ENCODE measurements around the gene LACTB. TPM values are rescaled to one million over a fixed set of nuclear protein-coding genes. Genes with fewer than 3 reads are reported as not detected.

LACTB gene
- total RNA-seq, 1 donor from 2014 or later, result 4.6 TPM

DNA sequence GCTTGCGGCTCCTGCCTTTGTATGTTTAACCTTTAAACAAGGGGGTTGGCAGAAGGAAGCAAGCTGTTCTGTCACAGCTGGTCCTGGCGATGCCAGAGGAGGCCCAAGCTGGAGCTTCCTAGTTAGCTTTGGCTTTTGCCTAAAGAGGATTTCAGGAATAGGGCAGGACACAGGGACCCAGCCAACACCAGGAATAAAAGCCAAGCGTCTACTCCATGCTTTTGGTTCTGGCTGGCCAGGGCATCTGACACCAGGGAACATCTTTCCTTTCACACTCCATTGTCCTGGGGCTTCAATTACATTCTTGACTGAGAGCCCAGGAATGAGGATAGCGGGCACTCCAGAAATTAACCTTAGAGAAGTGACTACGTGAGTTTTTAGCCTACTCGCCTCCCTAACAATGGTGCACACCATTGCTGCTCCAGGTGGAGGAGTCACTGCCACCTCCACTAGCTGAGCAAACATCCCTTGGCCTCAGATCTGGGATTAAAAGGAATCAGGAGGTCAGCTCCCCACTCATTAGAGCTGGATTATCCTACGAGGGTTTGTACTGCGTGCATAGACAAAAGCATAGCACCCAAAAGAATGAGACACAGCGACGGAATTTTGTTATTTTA, 40.9 kb upstream of the LACTB start:
- no peak for DNase-seq (ENCODE audit: low spot score in 2 of 2)
- H3K27me3 ChIP-seq, result no peaks in the 10 kb centered on the region
- H3K36me3 ChIP-seq, result no peaks in the 10 kb centered on the region
- intact Hi-C loops (cut with DNase I), result no loop called here
- H3K27ac ChIP-seq, result no peak overlapping the region
- TF ChIP-seq CTCF (IDR thresholded peaks at IDR 0.05), result no peak
- H3K4me3 ChIP-seq, result no peak overlapping the region
- peaks cover 0 to 3% of the 10 kb centered on the region in 2 donors for H3K4me1 ChIP-seq
- H3K9me3 ChIP-seq, result no peaks in the 10 kb centered on the region

GRCh38 chr15:63082366-63082765, 39.3 kb upstream of the LACTB start:
- Histone ChIP-seq H3K4me3 (no peak overlapping the region), H3K4me1 (no peaks in the 10 kb centered on the region), H3K27ac (no peak overlapping the region), H3K9me3 (no peaks in the 10 kb centered on the region), H3K36me3 (no peaks in the 10 kb centered on the region), H3K27me3 (no peaks in the 10 kb centered on the region)
- TF ChIP-seq CTCF (IDR thresholded peaks at IDR 0.05), result no peak
- no peak for DNase-seq (ENCODE audit: low spot score in 2 of 2)
- intact Hi-C loops (cut with DNase I), result no loop called here

GRCh38 chr15:63083044-63083443, 38.6 kb upstream of the LACTB start:
- no peaks in the 10 kb centered on the region for H3K9me3 ChIP-seq
- no peak overlapping the region for H3K27ac ChIP-seq
- intact Hi-C loops (cut with DNase I), result no loop called here
- H3K27me3 ChIP-seq, result no peaks in the 10 kb centered on the region
- H3K4me1 ChIP-seq, result no peaks in the 10 kb centered on the region
- no peak for DNase-seq (ENCODE audit: low spot score in 2 of 2)
- no peak for TF ChIP-seq CTCF (IDR thresholded peaks at IDR 0.05)
- H3K4me3 ChIP-seq, result no peak overlapping the region
- H3K36me3 ChIP-seq, result no peaks in the 10 kb centered on the region

DNA sequence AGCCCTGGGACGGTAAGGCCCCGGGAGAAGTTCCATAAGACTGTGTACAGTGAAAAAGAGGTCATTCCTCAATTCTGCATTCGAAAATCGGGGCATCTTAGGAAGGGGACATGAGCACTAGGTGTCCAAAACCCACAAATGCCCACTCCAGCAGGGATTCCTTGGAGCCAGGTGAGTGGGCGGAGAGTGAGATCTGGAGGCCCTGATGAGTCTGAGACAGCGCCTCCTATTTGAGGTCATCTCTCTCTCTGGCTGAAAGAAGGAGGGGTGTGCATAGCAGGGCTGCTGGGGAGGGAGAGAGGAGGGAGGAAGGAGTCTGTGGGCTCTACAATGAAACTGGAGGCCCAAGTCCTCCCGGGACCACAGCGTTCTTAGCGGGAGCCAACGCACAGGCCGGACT, 38.1 kb upstream of the LACTB start:
- no peaks in the 10 kb centered on the region for H3K4me1 ChIP-seq
- intact Hi-C loops (cut with DNase I), result no loop called here
- no peak overlapping the region for H3K4me3 ChIP-seq
- no peaks in the 10 kb centered on the region for H3K36me3 ChIP-seq
- no peak for TF ChIP-seq CTCF (IDR thresholded peaks at IDR 0.05)
- no peak overlapping the region for H3K27ac ChIP-seq
- H3K27me3 ChIP-seq, result no peaks in the 10 kb centered on the region
- H3K9me3 ChIP-seq, result no peaks in the 10 kb centered on the region
- no peak for DNase-seq (ENCODE audit: low spot score in 2 of 2)

DNA sequence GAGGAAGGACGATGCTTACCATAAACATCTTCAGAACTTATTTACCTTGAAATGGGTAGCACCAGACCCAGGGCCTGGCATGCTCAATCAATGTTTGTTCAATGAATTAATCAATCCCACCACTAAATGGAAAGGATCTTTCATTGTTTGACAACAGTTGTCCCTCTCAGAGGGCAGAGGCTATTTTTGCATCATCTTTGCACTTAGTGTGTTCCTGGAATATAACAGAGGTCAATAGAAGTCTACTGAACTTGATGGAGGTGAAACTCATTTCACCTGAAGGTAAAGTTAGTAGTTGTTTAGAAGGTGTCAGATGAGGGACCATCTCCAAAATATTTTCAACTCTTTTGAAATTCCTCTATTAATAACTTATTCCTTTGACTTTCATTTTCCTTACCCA, 36.9 kb upstream of the LACTB start:
- Histone ChIP-seq H3K36me3 (no peaks in the 10 kb centered on the region), H3K27ac (no peak overlapping the region), H3K27me3 (no peaks in the 10 kb centered on the region), H3K9me3 (no peaks in the 10 kb centered on the region), H3K4me1 (no peaks in the 10 kb centered on the region), H3K4me3 (no peak overlapping the region)
- TF ChIP-seq CTCF (IDR thresholded peaks at IDR 0.05), result no peak
- no peak for DNase-seq (ENCODE audit: low spot score in 2 of 2)
- intact Hi-C loops (cut with DNase I), result no loop called here

DNA sequence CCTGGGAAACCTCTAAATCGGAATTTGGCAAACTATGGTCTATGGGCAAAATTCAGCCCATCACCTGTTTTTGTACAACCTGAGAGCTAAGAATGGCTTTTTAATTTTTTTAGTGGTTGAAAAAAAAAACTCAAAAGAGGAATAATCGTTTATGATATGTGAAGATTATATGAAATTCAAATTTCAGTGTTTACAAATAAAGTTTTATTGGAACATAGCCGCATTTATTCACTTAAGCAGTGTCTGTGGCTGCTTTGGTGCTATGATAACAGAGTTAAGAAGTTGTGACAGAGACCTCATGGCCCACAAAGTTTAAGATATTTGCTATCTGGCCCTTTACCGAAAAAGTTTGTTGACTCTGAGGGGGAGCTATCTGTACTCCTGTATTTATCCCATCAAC, 36.4 kb upstream of the LACTB start:
- Histone ChIP-seq H3K4me3 (no peak overlapping the region), H3K4me1 (no peaks in the 10 kb centered on the region), H3K36me3 (no peaks in the 10 kb centered on the region), H3K27me3 (no peaks in the 10 kb centered on the region), H3K27ac (no peak overlapping the region), H3K9me3 (no peaks in the 10 kb centered on the region)
- no peak for DNase-seq (ENCODE audit: low spot score in 2 of 2)
- intact Hi-C loops (cut with DNase I), result no loop called here
- TF ChIP-seq CTCF (IDR thresholded peaks at IDR 0.05), result no peak

Measured in ascending aorta (tissue), 2 donors.